NT2/D1 (cell line): ENCODE measurements around the gene SLCO4A1.

Experiments used
- DNase-seq: peaks from one replicate; pipeline ENCODE4 v3.0.0-alpha.2; 2011; ENCODE audit warnings: low read depth, low spot score
- H3K27me3 ChIP-seq: 2 replicates; pipeline ENCODE4 v1.6.0; 2011; ENCODE audit warnings: mild to moderate bottlenecking; ENCODE audit not compliant: insufficient read length, insufficient read depth
- H3K36me3 ChIP-seq: 2 replicates; pipeline ENCODE4 v1.6.1; 2011; ENCODE audit warnings: mild to moderate bottlenecking, low read length, mixed read lengths; ENCODE audit not compliant: insufficient read depth, insufficient read length
- H3K4me1 ChIP-seq: 2 replicates; pipeline ENCODE4 v1.5.1; 2011; ENCODE audit not compliant: insufficient read depth, insufficient read length
- H3K4me3 ChIP-seq: 2 replicates; pipeline ENCODE4 v1.5.1; 2011; ENCODE audit warnings: low read depth; ENCODE audit not compliant: insufficient read length
- H3K9ac ChIP-seq: 2 replicates; pipeline ENCODE4 v1.6.0; 2011; ENCODE audit warnings: low read depth; ENCODE audit not compliant: insufficient read length
- H3K9me3 ChIP-seq: 2 replicates; pipeline ENCODE4 v1.5.1; 2011; ENCODE audit warnings: mild to moderate bottlenecking, low read length; ENCODE audit not compliant: insufficient read depth
- SUZ12 ChIP-seq: IDR thresholded peaks from 2 replicates; pipeline ENCODE4 v1.6.1; 2011; ENCODE audit not compliant: insufficient read length, insufficient read depth; ENCODE audit errors: extremely low read depth
- YY1 ChIP-seq: IDR thresholded peaks from 2 replicates; pipeline ENCODE4 v1.6.1; 2011; ENCODE audit not compliant: insufficient read length, insufficient read depth
- ZNF274 ChIP-seq: IDR thresholded peaks from 2 replicates; pipeline ENCODE4 v1.6.1; 2011; ENCODE audit warnings: mild to moderate bottlenecking, low read depth, low read length

The SLCO4A1 gene

GRCh38 chr20:62656919-62657588, 14.8 kb downstream of the SLCO4A1 start:
- H3K9me3 ChIP-seq = no peaks in the 10 kb centered on the region
- DNase-seq = no peak
- H3K4me1 ChIP-seq = peaks cover 11% of the 10 kb centered on the region
- no peaks in the 10 kb centered on the region for H3K36me3 ChIP-seq
- no peak overlapping the region for H3K4me3 ChIP-seq
- no peak for TF ChIP-seq SUZ12
- no peak overlapping the region for H3K9ac ChIP-seq
- H3K27me3 ChIP-seq = peaks cover 25% of the 10 kb centered on the region

- Histone ChIP-seq H3K36me3 (no peaks in the 10 kb centered on the region), H3K4me3 (no peak overlapping the region), H3K4me1 (peaks cover 9% of the 10 kb centered on the region), H3K9ac (no peak overlapping the region), H3K9me3 (no peaks in the 10 kb centered on the region), H3K27me3 (peaks cover 20% of the 10 kb centered on the region)
- no peak for TF ChIP-seq ZNF274
- TF ChIP-seq YY1 = no peak
- TF ChIP-seq SUZ12 = no peak
- DNase-seq = no peak
These were observed 15.3 kb downstream of the SLCO4A1 start for GRCh38 chr20:62657589-62657942.

- H3K9me3 ChIP-seq = no peaks in the 10 kb centered on the region
- H3K36me3 ChIP-seq = no peaks in the 10 kb centered on the region
- TF ChIP-seq YY1 (no peak), ZNF274 (no peak), SUZ12 (no peak)
- no peak for DNase-seq
- H3K9ac ChIP-seq = no peak overlapping the region
- H3K4me1 ChIP-seq = peaks cover 5% of the 10 kb centered on the region
- peaks cover 16% of the 10 kb centered on the region for H3K27me3 ChIP-seq
- H3K4me3 ChIP-seq = no peak overlapping the region
These were observed 15.7 kb downstream of the SLCO4A1 start for GRCh38 chr20:62657956-62658355.

- no peak for DNase-seq
- peaks cover 9% of the 10 kb centered on the region for H3K27me3 ChIP-seq
- no peaks in the 10 kb centered on the region for H3K36me3 ChIP-seq
- peaks cover 12% of the 10 kb centered on the region for H3K4me1 ChIP-seq
- TF ChIP-seq YY1 (no peak), SUZ12 (no peak), ZNF274 (no peak)
- no peak overlapping the region for H3K4me3 ChIP-seq
- H3K9me3 ChIP-seq = no peaks in the 10 kb centered on the region
- no peak overlapping the region for H3K9ac ChIP-seq
These were observed 16.4 kb downstream of the SLCO4A1 start for GRCh38 chr20:62658593-62659178.

GRCh38 chr20:62659488-62660239, 17.4 kb downstream of the SLCO4A1 start:
- no peak overlapping the region for H3K4me3 ChIP-seq
- no peak overlapping the region for H3K9ac ChIP-seq
- H3K27me3 ChIP-seq = peaks cover 6% of the 10 kb centered on the region
- peaks cover 18% of the 10 kb centered on the region for H3K4me1 ChIP-seq
- TF ChIP-seq YY1 = no peak
- DNase-seq = no peak
- no peaks in the 10 kb centered on the region for H3K9me3 ChIP-seq
- no peaks in the 10 kb centered on the region for H3K36me3 ChIP-seq

- H3K4me1 ChIP-seq = peaks cover 18% of the 10 kb centered on the region
- H3K36me3 ChIP-seq = no peaks in the 10 kb centered on the region
- H3K4me3 ChIP-seq = no peak overlapping the region
- no peak overlapping the region for H3K9ac ChIP-seq
- DNase-seq = no peak
- no peaks in the 10 kb centered on the region for H3K9me3 ChIP-seq
- peaks cover 9% of the 10 kb centered on the region for H3K27me3 ChIP-seq
- TF ChIP-seq SUZ12 (no peak), YY1 (no peak), ZNF274 (no peak)
These were observed 17.9 kb downstream of the SLCO4A1 start for GRCh38 chr20:62660240-62660615.

- peaks cover 7% of the 10 kb centered on the region for H3K27me3 ChIP-seq
- no peak for DNase-seq
- H3K36me3 ChIP-seq = no peaks in the 10 kb centered on the region
- no peak overlapping the region for H3K9ac ChIP-seq
- peaks cover 18% of the 10 kb centered on the region for H3K4me1 ChIP-seq
- H3K4me3 ChIP-seq = no peak overlapping the region
- no peaks in the 10 kb centered on the region for H3K9me3 ChIP-seq
- TF ChIP-seq ZNF274 (no peak), SUZ12 (no peak), YY1 (no peak)
These were observed 18.5 kb downstream of the SLCO4A1 start for GRCh38 chr20:62660768-62661167.
